ENCODE results near the gene FYCO1.

FYCO1 gene

GRCh38 chr3:45873036-45873435, 122.6 kb downstream of the FYCO1 start:
- no peak overlapping the region for H2AFZ ChIP-seq (ENCODE audit: low read depth, low read length)
- H3K27me3 ChIP-seq (ENCODE audit: low read depth, low read length) = peaks cover 84% of the 10 kb centered on the region
- H3K27ac ChIP-seq (ENCODE audit: low read length) = no peak overlapping the region
- TF ChIP-seq CTCF (IDR thresholded peaks at IDR 0.05; ENCODE audit: low read depth, low read length) (no peak), EZH2phosphoT487 (IDR thresholded peaks at IDR 0.05; ENCODE audit: low read depth) (no peak)
- H3K9ac ChIP-seq (ENCODE audit: low read length) = no peak overlapping the region
- H3K79me2 ChIP-seq (ENCODE audit: low read length) = no peaks in the 10 kb centered on the region
- no peaks in the 10 kb centered on the region for H3K36me3 ChIP-seq (replicated peaks; ENCODE audit: low read depth, low read length)
- no peaks in the 10 kb centered on the region for H3K9me3 ChIP-seq (ENCODE audit: insufficient read depth, low read length)
- peak overlapping the region; percentile 57; the same call in 1 of the 2 replicates for H3K4me2 ChIP-seq (ENCODE audit: low read length)
- H3K4me1 ChIP-seq (ENCODE audit: low read length) = peaks cover 26% of the 10 kb centered on the region
- H3K4me3 ChIP-seq (ENCODE audit: low read length) = no peak overlapping the region
- H4K20me1 ChIP-seq (ENCODE audit: insufficient read depth, low read length) = peaks cover 18% of the 10 kb centered on the region

GRCh38 chr3:45872569-45872968, 123.1 kb downstream of the FYCO1 start:
- 0 out of 2 replicates have a peak, but pooled peaks have one; percentile 50 for TF ChIP-seq EZH2phosphoT487 (IDR thresholded peaks at IDR 0.05; ENCODE audit: low read depth)
- TF ChIP-seq CTCF (IDR thresholded peaks at IDR 0.05; ENCODE audit: low read depth, low read length) = no peak

DNA sequence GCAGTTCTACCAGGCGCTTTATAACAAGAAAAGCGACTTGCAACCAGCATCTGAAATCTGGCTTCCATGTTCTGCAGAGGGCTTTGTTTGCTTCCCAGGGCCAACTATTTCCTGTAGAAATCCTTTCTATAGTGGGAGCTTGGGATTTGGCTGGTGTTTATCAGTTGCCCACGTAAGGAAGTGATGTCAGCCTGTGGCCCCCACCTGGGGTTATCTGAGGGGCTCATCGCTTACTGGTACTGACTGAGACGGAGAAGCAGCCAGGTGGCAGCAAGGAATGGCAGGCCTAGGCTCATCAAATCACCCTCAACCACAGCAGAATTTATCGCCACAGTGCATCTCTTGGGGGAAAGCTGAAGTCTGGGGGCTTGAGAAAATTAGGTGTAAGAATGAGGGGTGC, 123.8 kb downstream of the FYCO1 start:
- no peak overlapping the region for H3K9ac ChIP-seq (ENCODE audit: low read length)
- H3K27ac ChIP-seq (ENCODE audit: low read length) = no peak overlapping the region
- no peaks in the 10 kb centered on the region for H3K9me3 ChIP-seq (ENCODE audit: insufficient read depth, low read length)
- H2AFZ ChIP-seq (ENCODE audit: low read depth, low read length) = no peak overlapping the region
- no peaks in the 10 kb centered on the region for H3K79me2 ChIP-seq (ENCODE audit: low read length)
- no peaks in the 10 kb centered on the region for H3K36me3 ChIP-seq (replicated peaks; ENCODE audit: low read depth, low read length)
- peak overlapping the region; percentile 57 for H3K4me2 ChIP-seq (ENCODE audit: low read length)
- H4K20me1 ChIP-seq (ENCODE audit: insufficient read depth, low read length) = peaks cover 18% of the 10 kb centered on the region
- TF ChIP-seq CTCF (IDR thresholded peaks at IDR 0.05; ENCODE audit: low read depth, low read length) = no peak
- TF ChIP-seq EZH2phosphoT487 (IDR thresholded peaks at IDR 0.05; ENCODE audit: low read depth) = no peak
- peaks cover 89% of the 10 kb centered on the region for H3K27me3 ChIP-seq (ENCODE audit: low read depth, low read length)
- no peak overlapping the region for H3K4me3 ChIP-seq (ENCODE audit: low read length)
- H3K4me1 ChIP-seq (ENCODE audit: low read length) = peaks cover 26% of the 10 kb centered on the region

More at GRCh38 chr3:45872569-45872968, 123.1 kb downstream of the FYCO1 start:
- H3K4me2 ChIP-seq (ENCODE audit: low read length) = peak overlapping the region; percentile 57
- peaks cover 26% of the 10 kb centered on the region for H3K4me1 ChIP-seq (ENCODE audit: low read length)
- no peaks in the 10 kb centered on the region for H3K79me2 ChIP-seq (ENCODE audit: low read length)
- H3K9ac ChIP-seq (ENCODE audit: low read length) = no peak overlapping the region
- H4K20me1 ChIP-seq (ENCODE audit: insufficient read depth, low read length) = peaks cover 18% of the 10 kb centered on the region
- peak overlapping the region; percentile 15; the same call in 1 of the 2 replicates for H3K4me3 ChIP-seq (ENCODE audit: low read length)
- no peak overlapping the region for H3K27ac ChIP-seq (ENCODE audit: low read length)
- H3K36me3 ChIP-seq (replicated peaks; ENCODE audit: low read depth, low read length) = no peaks in the 10 kb centered on the region
- H3K9me3 ChIP-seq (ENCODE audit: insufficient read depth, low read length) = no peaks in the 10 kb centered on the region
- peaks cover 86% of the 10 kb centered on the region for H3K27me3 ChIP-seq (ENCODE audit: low read depth, low read length)
- H2AFZ ChIP-seq (ENCODE audit: low read depth, low read length) = no peak overlapping the region

DNA sequence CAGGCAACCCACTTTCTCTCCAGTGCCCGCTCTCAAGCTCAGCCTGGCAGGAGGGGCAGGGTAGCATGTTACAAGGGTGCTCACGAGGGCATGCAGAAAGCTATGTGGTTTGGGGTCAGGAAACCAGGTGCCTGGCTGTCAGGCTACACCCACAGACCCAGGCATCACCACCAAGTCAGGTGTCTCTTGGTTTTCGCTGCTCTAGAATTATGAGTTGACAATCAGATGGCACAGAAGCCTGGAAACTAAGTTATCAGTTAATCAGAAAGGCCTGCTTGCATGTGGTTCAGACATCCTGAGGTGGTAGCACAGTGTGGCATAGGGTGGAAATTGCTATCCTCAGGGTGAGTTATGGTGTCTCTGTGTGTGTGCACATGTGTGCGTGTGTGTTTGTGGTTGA, 125.5 kb downstream of the FYCO1 start:
- Histone ChIP-seq H3K27me3 (ENCODE audit: low read depth, low read length) (peaks cover 83% of the 10 kb centered on the region), H3K9me3 (ENCODE audit: insufficient read depth, low read length) (no peaks in the 10 kb centered on the region), H4K20me1 (ENCODE audit: insufficient read depth, low read length) (peaks cover 27% of the 10 kb centered on the region), H2AFZ (ENCODE audit: low read depth, low read length) (no peak overlapping the region), H3K36me3 (replicated peaks; ENCODE audit: low read depth, low read length) (no peaks in the 10 kb centered on the region), H3K79me2 (ENCODE audit: low read length) (no peaks in the 10 kb centered on the region), H3K4me1 (ENCODE audit: low read length) (peaks cover 41% of the 10 kb centered on the region), H3K27ac (ENCODE audit: low read length) (no peak overlapping the region), H3K9ac (ENCODE audit: low read length) (no peak overlapping the region), H3K4me2 (ENCODE audit: low read length) (0 out of 2 replicates have a peak overlapping the region, but pooled peaks have one; percentile 2), H3K4me3 (ENCODE audit: low read length) (no peak overlapping the region)
- no peak for TF ChIP-seq CTCF (IDR thresholded peaks at IDR 0.05; ENCODE audit: low read depth, low read length)
